A549 treated with AZD9567 at 1 μM for 4 hours (cell line): Measurements from ENCODE around the gene CPT1A. TPM values are rescaled to one million over a fixed set of nuclear protein-coding genes. Genes with fewer than 3 reads are reported as not detected.

ENCODE experiments used
- total RNA-seq: library from RNA; stranded (reverse); fragments of 200-300 nt; extraction: Qiagen RNA extraction; gene quantifications from 5 replicates; pipeline ENCODE4 v1.2.3, GENCODE V29; 2022; ENCODE audit not compliant: insufficient read depth

The CPT1A gene
- 28.8 to 30.8 TPM (median 30.1 TPM) in 5 replicates for total RNA-seq

DNA sequence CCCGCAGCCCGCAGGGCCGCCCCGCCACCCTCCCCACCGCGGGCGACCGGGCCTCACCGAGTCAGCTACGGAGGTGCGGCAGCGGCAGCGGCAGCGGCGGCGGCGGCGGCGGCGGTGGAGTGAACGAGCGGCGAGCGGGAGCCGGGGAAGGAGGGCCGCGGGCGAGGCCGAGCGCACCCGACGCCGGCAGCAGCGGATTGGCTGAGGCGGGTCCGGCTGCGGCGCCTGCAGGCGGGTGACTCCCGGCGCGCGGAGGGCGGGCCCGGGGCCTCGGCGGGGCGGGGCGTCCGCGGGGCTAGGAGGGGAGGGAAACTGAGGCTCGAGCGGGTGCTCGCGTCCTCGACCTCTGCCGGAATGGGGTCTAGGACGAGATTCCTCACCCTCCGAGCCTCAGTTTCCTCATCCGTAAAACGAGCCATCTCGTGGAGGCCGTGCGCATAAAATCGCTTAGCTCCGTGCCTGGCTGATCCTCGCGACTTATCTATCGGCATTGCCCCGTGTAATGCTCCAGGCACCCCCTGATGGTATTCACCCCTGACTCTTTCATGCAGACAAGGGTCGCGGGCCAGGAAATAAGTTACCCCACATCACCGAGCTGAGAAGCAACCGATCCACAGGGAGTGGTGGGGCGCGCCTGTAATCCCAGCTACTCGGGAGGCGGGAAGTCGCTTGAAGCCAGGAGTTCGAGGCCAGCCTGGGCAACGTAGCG is at the start of gene CPT1A:
Gene CPT1A (minus strand): TSS at position 199 of the 709 bp plus-strand sequence. CDS start 26,442 bp downstream, outside the sequence.

GRCh38 chr11:68751331-68751856 is 90.3 kb downstream of the CPT1A start, which contains the start of gene TESMIN:
TESMIN (minus strand) TSS chr11:68751520; CDS start chr11:68750660, 860 bp downstream.

Other genes with a start within 250 kb of the CPT1A start
- 6.8 to 20.8 TPM (median 18.5 TPM) in 5 replicates for gene GAL, start 157.4 kb downstream of the CPT1A start, total RNA-seq
- 3.7 to 6.6 TPM (median 5.1 TPM) in 5 replicates for gene TESMIN, start 90.4 kb downstream of the CPT1A start, total RNA-seq
- gene MRPL21, start 61.9 kb upstream of the CPT1A start, total RNA-seq = 136 to 150 TPM (median 138 TPM) in 5 replicates
- gene IGHMBP2, start 62.0 kb upstream of the CPT1A start, total RNA-seq = 13.5 to 21.7 TPM (median 14.6 TPM) in 5 replicates
- not detected in 5 replicates for gene MRGPRD, start 139.1 kb upstream of the CPT1A start, total RNA-seq
- gene MRGPRF, start 171.3 kb upstream of the CPT1A start, total RNA-seq = 0.03 TPM in 2 of 5 replicates, not detected in the others
- gene TPCN2, start 207.0 kb upstream of the CPT1A start, total RNA-seq = 7.5 to 14.9 TPM (median 12.9 TPM) in 5 replicates